ENCODE measurements around the gene KCNN4. TPM values are rescaled to one million over a fixed set of nuclear protein-coding genes. Genes with fewer than 3 reads are reported as not detected.

KCNN4 gene
- total and polyA plus RNA-seq, 12 donors: 0.34 to 1.6 (median 0.86) TPM

- no peak overlapping the region for H3K27ac ChIP-seq
- DNase-seq (no peak), ATAC-seq (no peak)
- 77 to 83% methylated on average over 10 of the region's 10 CpGs for WGBS, 2 donors
- H3K27me3 ChIP-seq: peaks cover 0 to 2% (median 0%) of the 10 kb centered on the region in 7 donors
- H3K4me3 ChIP-seq: no peak overlapping the region
- TF ChIP-seq, protein P1, sequence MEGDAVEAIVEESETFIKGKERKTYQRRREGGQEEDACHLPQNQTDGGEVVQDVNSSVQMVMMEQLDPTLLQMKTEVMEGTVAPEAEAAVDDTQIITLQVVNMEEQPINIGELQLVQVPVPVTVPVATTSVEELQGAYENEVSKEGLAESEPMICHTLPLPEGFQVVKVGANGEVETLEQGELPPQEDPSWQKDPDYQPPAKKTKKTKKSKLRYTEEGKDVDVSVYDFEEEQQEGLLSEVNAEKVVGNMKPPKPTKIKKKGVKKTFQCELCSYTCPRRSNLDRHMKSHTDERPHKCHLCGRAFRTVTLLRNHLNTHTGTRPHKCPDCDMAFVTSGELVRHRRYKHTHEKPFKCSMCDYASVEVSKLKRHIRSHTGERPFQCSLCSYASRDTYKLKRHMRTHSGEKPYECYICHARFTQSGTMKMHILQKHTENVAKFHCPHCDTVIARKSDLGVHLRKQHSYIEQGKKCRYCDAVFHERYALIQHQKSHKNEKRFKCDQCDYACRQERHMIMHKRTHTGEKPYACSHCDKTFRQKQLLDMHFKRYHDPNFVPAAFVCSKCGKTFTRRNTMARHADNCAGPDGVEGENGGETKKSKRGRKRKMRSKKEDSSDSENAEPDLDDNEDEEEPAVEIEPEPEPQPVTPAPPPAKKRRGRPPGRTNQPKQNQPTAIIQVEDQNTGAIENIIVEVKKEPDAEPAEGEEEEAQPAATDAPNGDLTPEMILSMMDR (IDR thresholded peaks at IDR 0.05): no peak
- H3K9me3 ChIP-seq: no peaks in the 10 kb centered on the region
- no peaks in the 10 kb centered on the region for H3K36me3 ChIP-seq
- peaks cover 0 to 12% (median 11%) of the 10 kb centered on the region in 9 donors for H3K4me1 ChIP-seq
- intact Hi-C loops (cut with DNase I): loop anchor here in 1 of 10 donors (10.0 kb wide), 1 partner anchor 46 kb away; the partner anchor contains the start of gene PLAUR
Observed at GRCh38 chr19:43720936-43721335, 59.8 kb downstream of the KCNN4 start.

DNA sequence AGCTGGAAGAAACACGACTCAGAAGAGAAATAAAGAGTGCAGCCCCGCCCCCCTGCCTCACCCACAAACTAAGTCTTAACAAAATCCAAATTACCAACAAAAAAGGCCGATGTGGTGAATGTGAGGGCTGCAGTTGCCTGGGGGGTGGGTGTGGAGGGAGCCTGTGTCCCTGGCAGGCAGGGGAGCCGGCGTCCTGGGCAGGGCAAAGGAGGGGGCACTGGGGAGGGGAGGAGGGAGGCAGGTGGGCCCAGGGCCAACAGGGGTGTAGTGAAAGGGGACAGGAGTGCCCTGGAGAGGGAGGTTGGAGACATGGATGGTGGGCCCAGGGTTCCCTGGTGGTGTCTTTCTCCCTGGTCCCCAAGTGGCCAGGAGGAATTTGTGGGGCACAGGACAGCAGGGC, 60.9 kb downstream of the KCNN4 start:
- Histone ChIP-seq H3K27me3 (peaks cover 0 to 5% (median 0%) of the 10 kb centered on the region in 7 donors), H3K9me3 (no peaks in the 10 kb centered on the region), H3K36me3 (no peaks in the 10 kb centered on the region), H3K27ac (no peak overlapping the region), H3K4me3 (no peak overlapping the region), H3K4me1 (peaks cover 0 to 2% (median 2%) of the 10 kb centered on the region in 9 donors)
- intact Hi-C loops (cut with DNase I): loop anchor here in 1 of 10 donors (10.0 kb wide), 1 partner anchor 45 kb away; the partner anchor contains the start of gene PLAUR
- TF ChIP-seq, protein P1 (IDR thresholded peaks at IDR 0.05): no peak
- no peak for DNase-seq
- no peak for ATAC-seq
- WGBS, 2 donors: 74 to 76% methylated on average over 5 of the region's 5 CpGs

DNA sequence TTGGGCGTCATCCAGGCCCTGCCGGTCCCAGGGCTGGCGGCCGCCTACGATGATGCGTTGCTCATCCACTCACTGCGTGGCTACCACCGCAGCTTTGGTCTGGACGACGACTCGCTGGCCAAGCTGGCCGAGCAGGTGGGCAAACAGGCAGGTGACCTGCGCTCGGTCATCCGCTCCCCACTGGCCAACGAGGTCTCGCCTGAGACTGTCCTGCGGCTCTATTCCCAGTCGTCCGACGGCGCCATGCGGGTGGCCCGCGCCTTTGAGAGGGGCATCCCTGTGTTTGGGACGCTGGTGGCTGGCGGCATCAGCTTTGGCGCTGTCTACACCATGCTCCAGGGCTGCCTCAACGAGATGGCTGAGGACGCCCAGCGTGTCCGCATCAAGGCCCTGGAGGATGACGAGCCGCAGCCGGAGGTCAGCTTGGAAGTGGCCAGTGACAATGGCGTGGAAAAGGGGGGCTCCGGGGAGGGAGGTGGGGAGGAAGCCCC, 61.4 kb downstream of the KCNN4 start:
- DNase-seq: no peak
- no peaks in the 10 kb centered on the region for H3K9me3 ChIP-seq
- WGBS, 2 donors: 92% methylated on average over 37 of the region's 37 CpGs
- H3K4me1 ChIP-seq: no peaks in the 10 kb centered on the region
- intact Hi-C loops (cut with DNase I): no loop called here
- H3K36me3 ChIP-seq: no peaks in the 10 kb centered on the region
- peak in 1 of 8 donors; percentile 18 for ATAC-seq
- no peak overlapping the region for H3K27ac ChIP-seq
- no peak overlapping the region for H3K4me3 ChIP-seq
- TF ChIP-seq, protein P1 (IDR thresholded peaks at IDR 0.05): no peak
- peaks cover 0 to 5% (median 0%) of the 10 kb centered on the region in 7 donors for H3K27me3 ChIP-seq

DNA sequence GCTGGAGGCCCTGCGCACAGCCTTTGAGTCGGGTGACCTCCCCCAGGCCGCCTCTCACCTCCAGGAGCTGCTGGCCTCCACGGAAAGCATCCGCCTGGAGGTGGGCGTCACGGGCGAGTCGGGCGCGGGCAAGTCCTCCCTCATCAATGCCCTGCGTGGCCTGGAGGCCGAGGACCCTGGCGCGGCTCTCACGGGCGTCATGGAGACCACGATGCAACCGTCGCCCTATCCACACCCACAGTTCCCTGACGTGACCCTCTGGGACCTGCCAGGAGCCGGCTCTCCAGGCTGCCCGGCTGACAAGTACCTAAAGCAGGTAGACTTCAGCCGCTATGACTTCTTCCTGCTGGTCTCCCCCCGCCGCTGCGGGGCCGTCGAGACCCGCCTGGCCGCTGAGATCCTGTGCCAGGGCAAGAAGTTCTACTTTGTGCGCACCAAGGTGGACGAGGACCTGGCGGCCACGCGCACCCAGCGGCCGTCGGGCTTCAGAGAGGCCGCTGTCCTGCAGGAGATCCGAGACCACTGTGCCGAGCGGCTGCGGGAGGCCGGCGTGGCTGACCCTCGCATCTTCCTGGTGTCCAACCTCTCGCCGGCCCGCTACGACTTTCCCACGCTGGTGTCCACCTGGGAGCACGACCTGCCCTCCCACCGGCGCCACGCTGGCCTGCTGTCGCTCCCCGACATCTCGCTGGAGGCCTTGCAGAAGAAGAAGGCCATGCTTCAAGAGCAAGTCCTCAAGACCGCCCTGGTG, 62.0 kb downstream of the KCNN4 start:
- DNase-seq (no peak), ATAC-seq (no peak)
- no peak overlapping the region for H3K4me3 ChIP-seq
- H3K4me1 ChIP-seq: no peaks in the 10 kb centered on the region
- H3K36me3 ChIP-seq: no peaks in the 10 kb centered on the region
- H3K27me3 ChIP-seq: peaks cover 0 to 5% (median 0%) of the 10 kb centered on the region in 7 donors
- no peaks in the 10 kb centered on the region for H3K9me3 ChIP-seq
- H3K27ac ChIP-seq: no peak overlapping the region
- TF ChIP-seq, protein P1 (IDR thresholded peaks at IDR 0.05): no peak
- intact Hi-C loops (cut with DNase I): no loop called here
- WGBS, 2 donors: 94% methylated on average over 59 to 60 of the region's 60 CpGs

Other genes with a start within 250 kb of the KCNN4 start
- gene ZNF575, start 247.8 kb downstream of the KCNN4 start, total RNA-seq: 1 to 10 TPM in 7 of 10 donors, under 1 TPM in 3; 0.45 to 2.0 (median 1.3) TPM
- gene ZNF575, start 247.8 kb downstream of the KCNN4 start, polyA plus RNA-seq: under 1 TPM; 0.54 to 0.80 TPM
- gene XRCC1, start 205.4 kb downstream of the KCNN4 start, total RNA-seq: 10 to 100 TPM; 11.8 to 21.9 (median 17.7) TPM
- 10 to 100 TPM; 11.0 to 19.2 TPM for gene XRCC1, start 205.4 kb downstream of the KCNN4 start, polyA plus RNA-seq
- 1 to 10 TPM in 9 of 10 donors, under 1 TPM in 1; 0.28 to 3.7 (median 1.3) TPM for gene PINLYP, start 205.2 kb downstream of the KCNN4 start, total RNA-seq
- gene PINLYP, start 205.2 kb downstream of the KCNN4 start, polyA plus RNA-seq: 1 to 10 TPM; 4.5 to 5.2 TPM
- gene IRGQ, start 184.8 kb downstream of the KCNN4 start, total RNA-seq: 10 to 100 TPM; 19.0 to 34.2 (median 28.4) TPM
- 1 to 10 TPM; 5.6 to 8.8 TPM for gene IRGQ, start 184.8 kb downstream of the KCNN4 start, polyA plus RNA-seq
- 10 to 100 TPM in 9 of 10 donors, 1 to 10 TPM in 1; 8.7 to 15.9 (median 12.7) TPM for gene ZNF576, start 184.4 kb downstream of the KCNN4 start, total RNA-seq
- gene ZNF576, start 184.4 kb downstream of the KCNN4 start, polyA plus RNA-seq: 10 to 100 TPM in 1 of 2 donors, 1 to 10 TPM in 1; 6.7 to 20.9 TPM
- gene SRRM5, start 168.9 kb downstream of the KCNN4 start, total RNA-seq: under 1 TPM in 8 of 10 donors, not detected in 2; 0.11 to 0.32 (median 0.22) TPM
- gene SRRM5, start 168.9 kb downstream of the KCNN4 start, polyA plus RNA-seq: 1 to 10 TPM in 1 of 2 donors, under 1 TPM in 1; 0.26 to 1.6 TPM
- gene ZNF428, start 161.3 kb downstream of the KCNN4 start, total RNA-seq: 10 to 100 TPM; 28.1 to 37.6 (median 32.9) TPM
- gene ZNF428, start 161.3 kb downstream of the KCNN4 start, polyA plus RNA-seq: 10 to 100 TPM; 43.2 to 94.9 TPM
- 10 to 100 TPM in 1 of 10 donors, 1 to 10 TPM in 9; 3.0 to 12.3 (median 8.4) TPM for gene CADM4, start 141.1 kb downstream of the KCNN4 start, total RNA-seq
- 1 to 10 TPM; 7.5 to 8.1 TPM for gene CADM4, start 141.1 kb downstream of the KCNN4 start, polyA plus RNA-seq
- 10 to 100 TPM in 4 of 10 donors, 1 to 10 TPM in 6; 2.1 to 28.6 (median 7.4) TPM for gene PLAUR, start 110.8 kb downstream of the KCNN4 start, total RNA-seq
- gene PLAUR, start 110.8 kb downstream of the KCNN4 start, polyA plus RNA-seq: 10 to 100 TPM in 1 of 2 donors, 1 to 10 TPM in 1; 3.7 to 17.1 TPM
- not detected for gene IRGC, start 64.9 kb downstream of the KCNN4 start, total RNA-seq
- gene IRGC, start 64.9 kb downstream of the KCNN4 start, polyA plus RNA-seq: not detected
- gene SMG9, start 26.0 kb downstream of the KCNN4 start, total RNA-seq: 10 to 100 TPM in 9 of 10 donors, 1 to 10 TPM in 1; 10.0 to 19.4 (median 13.3) TPM
- 10 to 100 TPM; 20.3 to 30.4 TPM for gene SMG9, start 26.0 kb downstream of the KCNN4 start, polyA plus RNA-seq
- 1 to 10 TPM in 5 of 10 donors, under 1 TPM in 5; 0.24 to 5.3 (median 0.90) TPM for gene LYPD5, start 21.5 kb upstream of the KCNN4 start, total RNA-seq
- gene LYPD5, start 21.5 kb upstream of the KCNN4 start, polyA plus RNA-seq: 1 to 10 TPM in 1 of 2 donors, under 1 TPM in 1; 0.37 to 1.2 TPM
- gene ZNF283, start 46.3 kb upstream of the KCNN4 start, total RNA-seq: 10 to 100 TPM in 9 of 10 donors, 1 to 10 TPM in 1; 7.5 to 16.9 (median 12.1) TPM
- 1 to 10 TPM; 1.7 to 6.7 TPM for gene ZNF283, start 46.3 kb upstream of the KCNN4 start, polyA plus RNA-seq
- 10 to 100 TPM in 3 of 10 donors, 1 to 10 TPM in 7; 4.6 to 11.9 (median 7.2) TPM for gene ZNF404, start 103.0 kb upstream of the KCNN4 start, total RNA-seq
- gene ZNF404, start 103.0 kb upstream of the KCNN4 start, polyA plus RNA-seq: 10 to 100 TPM in 1 of 2 donors, 1 to 10 TPM in 1; 4.6 to 68.7 TPM
- 10 to 100 TPM in 1 of 10 donors, 1 to 10 TPM in 9; 7.0 to 10.7 (median 8.0) TPM for gene ZNF45, start 154.3 kb upstream of the KCNN4 start, total RNA-seq
- gene ZNF45, start 154.3 kb upstream of the KCNN4 start, polyA plus RNA-seq: 1 to 10 TPM; 2.9 to 4.7 TPM
- 1 to 10 TPM; 3.0 to 6.7 (median 5.0) TPM for gene ZNF221, start 170.3 kb upstream of the KCNN4 start, total RNA-seq
- gene ZNF221, start 170.3 kb upstream of the KCNN4 start, polyA plus RNA-seq: 1 to 10 TPM; 1.1 to 3.1 TPM
- gene ZNF155, start 203.2 kb upstream of the KCNN4 start, total RNA-seq: 1 to 10 TPM; 1.5 to 7.8 (median 6.9) TPM
- 1 to 10 TPM; 4.3 to 9.1 TPM for gene ZNF155, start 203.2 kb upstream of the KCNN4 start, polyA plus RNA-seq
- gene ZNF230, start 222.0 kb upstream of the KCNN4 start, total RNA-seq: 1 to 10 TPM; 1.6 to 4.3 (median 3.4) TPM
- gene ZNF230, start 222.0 kb upstream of the KCNN4 start, polyA plus RNA-seq: 1 to 10 TPM; 1.4 to 2.3 TPM
- gene ZNF222, start 244.4 kb upstream of the KCNN4 start, total RNA-seq: 1 to 10 TPM; 2.1 to 5.1 (median 3.6) TPM
- gene ZNF222, start 244.4 kb upstream of the KCNN4 start, polyA plus RNA-seq: 1 to 10 TPM; 4.2 to 5.8 TPM